HCT116 (cell line): ENCODE data around the gene RHOXF2. TPM values are rescaled to one million over a fixed set of nuclear protein-coding genes. Genes with fewer than 3 reads are reported as not detected.
"Not testable (repeated sequence)": the region's sequence is repeated elsewhere in the genome, so short reads cannot be mapped to it uniquely, and the experiment has no call there.

Experiments used
- ATAC-seq: fragments of 200-7000 bp; cut with Tn5 transposase; 2 replicates; pipeline ENCODE4 v1.9.1; 2020; ENCODE audit warnings: mild to moderate bottlenecking, moderate library complexity
- BruUV-seq: library from RNA; stranded (reverse); fragments of 400-500 nt; replicated peaks from 2 replicates; lab custom pipeline; 2021; lab: Mats Ljungman, UMichigan
- CTCF ChIA-PET: fragments of 300-600 bp; sonication (Branson Sonifier 250); formaldehyde crosslinking; loops from one replicate; lab custom pipeline; 2021; ENCODE audit warnings: antibody characterized with exemption; lab: Charles Lee
- POLR2A ChIA-PET: fragments of 300-600, 350-600 bp; sonication (Branson Sonifier 250); formaldehyde crosslinking; loops from one replicate; lab custom pipeline; 2021; ENCODE audit warnings: antibody characterized with exemption; lab: Charles Lee
- RAD21 ChIA-PET, 2 experiments: fragments of 300-600 bp; sonication (Branson Sonifier 250); formaldehyde crosslinking; loops; one replicate each; lab custom pipeline; 2023; ENCODE audit warnings: low total read pairs in 2 of 2; ENCODE audit not compliant: uncharacterized antibody in 2 of 2, unreplicated experiment in 2 of 2, low non-redundant PET in 1 of 2; lab: Charles Lee
- DNase-seq: peaks from one replicate; pipeline ENCODE4 v3.0.0-alpha.2; 2010; ENCODE audit warnings: low read depth, low spot score
- H2AFZ ChIP-seq: fragments of 200-600 bp; shearing (Covaris generic), sonication (generic); 2 replicates; pipeline ENCODE4 v1.6.1; 2017; ENCODE audit warnings: low read depth, mixed run types, mixed read lengths, antibody characterized with exemption, low read length; ENCODE audit not compliant: poor library complexity, severe bottlenecking
- H3K27ac ChIP-seq: 2 replicates; pipeline ENCODE4 v1.5.1; 2012; ENCODE audit warnings: low read depth, low read length
- H3K27me3 ChIP-seq: fragments of 200-600 bp; sonication (generic); 2 replicates; pipeline ENCODE4 v1.6.1; 2016; ENCODE audit warnings: mixed run types, low read length, mixed read lengths; ENCODE audit not compliant: insufficient read depth
- H3K36me3 ChIP-seq, 2 experiments: fragments of 200-500 bp in 1 of 2; fragments of 200-600 bp in 1 of 2; sonication (Bioruptor generic) in 1 of 2; sonication (generic) in 1 of 2; 2 replicates each; pipeline versions ENCODE4 v1.5.1 to v1.6.1; 2014 to 2016; ENCODE audit warnings: low read length in 2 of 2, inconsistent platforms in 1 of 2, mixed read lengths in 1 of 2, mixed run types in 1 of 2; ENCODE audit not compliant: insufficient read depth in 2 of 2, control insufficient read depth in 1 of 2
- H3K4me1 ChIP-seq, 2 experiments: fragments of 200-600 bp in 1 of 2; sonication (generic) in 1 of 2; 2 replicates each; pipeline versions ENCODE4 v1.5.1 to v1.6.1; 2012 to 2017; ENCODE audit warnings: low read length in 2 of 2, inconsistent platforms in 1 of 2, mild to moderate bottlenecking in 1 of 2, mixed read lengths in 1 of 2, mixed run types in 1 of 2, moderate library complexity in 1 of 2; ENCODE audit not compliant: insufficient read depth in 2 of 2, control insufficient read depth in 1 of 2
- H3K4me2 ChIP-seq: fragments of 200-600 bp; sonication (generic); 2 replicates; pipeline ENCODE4 v1.6.1; 2017; ENCODE audit warnings: mixed run types, low read length, mixed read lengths
- H3K4me3 ChIP-seq, 2 experiments: fragments of 200-600 bp in 1 of 2; sonication (generic) in 1 of 2; replicated peaks in 1 of 2; 2 replicates each; pipeline ENCODE4 v1.5.1; 2011 to 2016; ENCODE audit warnings: low read length in 2 of 2, control low read depth in 1 of 2, low read depth in 1 of 2, mild to moderate bottlenecking in 1 of 2, mixed read lengths in 1 of 2, mixed run types in 1 of 2
- H3K79me2 ChIP-seq: fragments of 200-600 bp; sonication (generic); 2 replicates; pipeline ENCODE4 v1.6.1; 2017; ENCODE audit warnings: mild to moderate bottlenecking, mixed run types, low read length, moderate library complexity, mixed read lengths; ENCODE audit not compliant: insufficient read depth
- H3K9ac ChIP-seq: fragments of 200-600 bp; sonication (generic); 2 replicates; pipeline ENCODE4 v1.6.1; 2016; ENCODE audit warnings: low read length, mixed read lengths
- H3K9me2 ChIP-seq: fragments of 200-600 bp; sonication (generic), shearing (Covaris generic); 2 replicates; pipeline ENCODE4 v1.6.1; 2017; ENCODE audit warnings: mixed run types, mild to moderate bottlenecking, moderate library complexity; ENCODE audit not compliant: insufficient read depth
- H3K9me3 ChIP-seq, 2 experiments: fragments of 200-500 bp in 1 of 2; fragments of 200-600 bp in 1 of 2; sonication (Bioruptor generic) in 1 of 2; sonication (generic) in 1 of 2; 2 replicates each; pipeline ENCODE4 v1.6.1; 2014 to 2017; ENCODE audit warnings: low read length in 2 of 2, mixed read lengths in 2 of 2, inconsistent platforms in 1 of 2, low read depth in 1 of 2, mild to moderate bottlenecking in 1 of 2, mixed run types in 1 of 2, moderate library complexity in 1 of 2; ENCODE audit not compliant: control insufficient read depth in 1 of 2, insufficient read depth in 1 of 2
- H4K20me1 ChIP-seq: fragments of 200-600 bp; sonication (generic), shearing (Covaris generic); 2 replicates; pipeline ENCODE4 v1.6.1; 2017; ENCODE audit warnings: mixed run types, mild to moderate bottlenecking, moderate library complexity; ENCODE audit not compliant: insufficient read depth
- RAD21 ChIP-seq: IDR thresholded peaks from 2 replicates; pipeline ENCODE4 v1.6.1; 2012; ENCODE audit warnings: low read depth, mild to moderate bottlenecking
- YY1 ChIP-seq: IDR thresholded peaks from 2 replicates; pipeline ENCODE4 v1.6.1; 2011; ENCODE audit warnings: low read length, low read depth, moderate library complexity, mild to moderate bottlenecking; ENCODE audit not compliant: insufficient replicate concordance; ENCODE audit errors: extremely low read depth
- ZBTB33 ChIP-seq: IDR thresholded peaks from 2 replicates; pipeline ENCODE4 v1.6.1; 2011; ENCODE audit warnings: mild to moderate bottlenecking, low read length, moderate library complexity; ENCODE audit not compliant: insufficient replicate concordance; ENCODE audit errors: extremely low read depth
- ZNF274 ChIP-seq: fragments of 200-500 bp; sonication (Bioruptor generic); IDR thresholded peaks from 2 replicates; pipeline ENCODE4 v1.6.1; 2014; ENCODE audit warnings: mild to moderate bottlenecking, low read depth, low read length, inconsistent platforms
- intact Hi-C: fragments of 100-400 bp; cut with micrococcal nuclease; formaldehyde crosslinking; loops from 2 replicates; pipeline ENCODE4 v1.10.0; 2022
- total RNA-seq: library from RNA; stranded (reverse); gene quantifications from one replicate; pipeline ENCODE4 v1.2.1, GENCODE V29; 2021; ENCODE audit not compliant: unreplicated experiment

RHOXF2 gene
- total RNA-seq, 1 experiment from 2014 or later = 0.12 TPM

- Histone ChIP-seq H3K9me3 (no peaks in the 10 kb centered on the region), H3K79me2 (no peaks in the 10 kb centered on the region), H3K9me2 (no peaks in the 10 kb centered on the region), H3K36me3 (no peaks in the 10 kb centered on the region), H2AFZ (no peak overlapping the region), H3K4me1 (no peaks in the 10 kb centered on the region), H4K20me1 (no peaks in the 10 kb centered on the region), H3K4me2 (no peak overlapping the region), H3K4me3 (no peak overlapping the region), H3K27me3 (no peaks in the 10 kb centered on the region), H3K9ac (no peak overlapping the region), H3K27ac (no peak overlapping the region)
- intact Hi-C loops = no loop called here
- no peak for ATAC-seq
- CTCF ChIA-PET = no interaction called here
- no TSS peak for BruUV-seq
- no peak for DNase-seq
- RAD21 ChIA-PET = no interaction called here
- POLR2A ChIA-PET = no interaction called here
- TF ChIP-seq ZNF274 (no peak), ZBTB33 (no peak), RAD21 (no peak), YY1 (no peak)
Observed at GRCh38 chrX:120125444-120125843, 33.0 kb upstream of the RHOXF2 start.

- ATAC-seq, DNase-seq, H3K27me3 ChIP-seq, H2AFZ ChIP-seq, BruUV-seq, H4K20me1 ChIP-seq, RAD21 ChIA-PET, H3K27ac ChIP-seq, H3K9ac ChIP-seq, H3K9me2 ChIP-seq, H3K4me1 ChIP-seq, H3K4me3 ChIP-seq, H3K4me2 ChIP-seq, CTCF ChIA-PET, H3K79me2 ChIP-seq, H3K36me3 ChIP-seq, intact Hi-C loops, H3K9me3 ChIP-seq, POLR2A ChIA-PET: not testable (repeated sequence)
Observed at GRCh38 chrX:120128306-120128846, 30.0 kb upstream of the RHOXF2 start.
